NCI-H2227 (cell line): Measurements from ENCODE around the gene LIN37.

Source experiments
- DNase-seq: peaks from one replicate; lab custom pipeline; 2025; ENCODE audit not compliant: unreplicated experiment; lab: John Stamatoyannopoulos, UW

The LIN37 gene

GRCh38 chr19:35751839-35752745 lies 3.7 kb downstream of the LIN37 start:
- DNase-seq: no peak

DNA sequence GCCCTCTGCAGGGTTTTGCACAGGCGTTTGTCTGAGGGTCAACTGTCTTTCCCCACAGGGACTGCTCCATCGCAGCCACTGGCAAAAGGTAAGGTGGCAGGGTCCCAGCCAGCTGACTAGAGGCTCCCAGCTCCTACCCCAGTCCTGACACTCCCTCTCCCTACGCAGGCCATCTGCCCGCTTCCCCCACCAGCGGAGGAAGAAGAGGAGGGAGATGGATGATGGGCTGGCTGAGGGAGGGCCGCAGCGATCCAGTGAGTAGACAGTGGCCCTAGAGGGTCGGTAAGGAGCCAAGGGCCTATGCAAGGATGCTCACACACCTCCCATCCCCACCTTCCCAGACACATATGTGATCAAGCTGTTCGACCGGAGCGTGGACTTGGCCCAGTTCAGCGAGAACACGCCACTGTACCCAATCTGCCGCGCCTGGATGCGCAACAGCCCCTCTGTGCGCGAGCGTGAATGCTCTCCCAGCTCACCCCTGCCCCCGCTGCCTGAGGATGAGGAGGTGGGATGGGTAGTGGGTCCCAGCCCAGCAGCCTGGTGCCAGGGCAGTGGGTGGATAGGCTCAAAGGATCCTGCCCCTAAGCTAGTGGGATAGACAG lies 4.5 kb downstream of the LIN37 start:
- no peak for DNase-seq

DNA sequence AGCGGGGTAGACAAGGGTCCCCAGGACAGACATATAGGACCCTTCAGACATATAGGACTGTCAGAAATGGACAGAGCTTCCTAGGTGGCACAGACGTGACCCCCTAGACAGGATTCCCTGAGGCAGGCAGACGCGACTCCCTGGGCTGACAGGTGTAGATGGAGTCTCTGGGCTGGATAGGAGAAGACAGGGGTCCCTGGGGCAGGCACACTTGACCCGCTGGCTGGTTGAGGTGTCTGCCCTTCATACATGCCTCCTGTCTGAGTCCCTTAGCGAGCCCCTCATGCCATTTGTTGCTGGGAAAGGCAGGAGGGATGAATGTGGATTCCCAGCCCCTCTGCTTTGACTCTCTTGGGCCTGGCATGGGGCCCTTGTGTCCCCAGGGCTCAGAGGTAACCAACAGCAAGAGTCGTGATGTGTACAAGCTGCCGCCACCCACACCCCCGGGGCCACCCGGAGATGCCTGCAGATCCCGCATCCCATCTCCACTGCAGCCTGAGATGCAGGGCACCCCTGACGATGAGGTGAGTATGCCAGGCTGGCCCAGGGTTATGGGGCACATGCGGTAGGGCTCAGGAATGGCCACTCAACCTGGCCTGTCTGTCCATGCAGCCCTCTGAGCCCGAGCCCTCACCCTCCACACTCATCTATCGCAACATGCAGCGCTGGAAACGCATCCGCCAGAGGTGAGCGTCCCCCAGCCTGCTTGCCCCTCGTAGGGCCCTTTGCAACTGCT lies 5.4 kb downstream of the LIN37 start:
- no peak for DNase-seq

- no peak for DNase-seq
Observed at GRCh38 chr19:35754370-35755130, 6.2 kb downstream of the LIN37 start.

- no peak for DNase-seq
Observed at GRCh38 chr19:35755131-35755549, 6.8 kb downstream of the LIN37 start.

GRCh38 chr19:35755550-35756376 lies 7.4 kb downstream of the LIN37 start:
- no peak for DNase-seq

- peak; percentile 78 for DNase-seq
Observed at GRCh38 chr19:35756377-35757230, 8.2 kb downstream of the LIN37 start, which contains the start of gene HSPB6. TSS of gene HSPB6 (minus strand) at chr19:35757029. CDS start at chr19:35757008, 21 bp downstream.

GRCh38 chr19:35757231-35757748 lies 8.9 kb downstream of the LIN37 start:
- DNase-seq: peak; percentile 93

DNA sequence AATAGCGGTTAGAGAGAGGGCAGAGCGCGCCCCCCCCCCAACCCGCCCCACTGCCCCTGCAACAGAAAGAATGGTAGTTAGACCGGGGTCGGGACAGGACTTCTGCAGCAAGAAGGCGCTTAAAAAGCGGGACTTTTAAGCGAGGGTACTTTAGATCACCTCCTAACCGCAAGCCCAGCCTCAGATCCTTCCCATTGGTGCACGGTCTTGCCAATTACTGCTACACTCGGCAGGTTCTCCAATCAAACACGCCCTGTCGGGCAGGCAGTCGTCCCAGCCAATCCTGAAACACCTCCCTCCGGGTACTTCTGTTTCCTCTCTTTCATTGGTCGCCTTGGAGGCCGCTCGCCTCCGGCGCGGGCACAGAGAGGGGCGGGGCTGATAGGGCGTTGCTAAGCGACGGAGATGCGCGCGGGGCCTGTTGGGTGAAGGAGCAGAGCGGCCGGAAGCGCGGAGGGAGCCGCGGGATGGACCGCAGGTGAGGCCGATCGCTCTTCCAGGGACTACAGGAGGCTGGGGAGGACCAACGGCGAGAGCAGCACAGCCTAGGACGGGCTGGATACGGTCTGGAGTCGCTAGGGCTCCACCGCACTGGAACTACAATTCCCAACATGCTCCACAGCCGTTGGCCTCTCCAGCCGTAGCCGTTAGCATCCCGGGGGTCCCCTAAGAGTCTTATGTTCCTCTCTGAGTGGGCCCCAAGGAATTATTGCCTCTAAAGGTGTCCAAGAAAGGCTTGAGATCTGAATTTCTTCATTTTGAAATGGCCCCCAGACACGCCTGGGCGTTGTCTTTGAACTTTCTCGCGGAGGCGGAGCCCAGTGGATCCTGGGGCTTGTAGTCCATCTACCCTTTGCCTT lies 9.6 kb downstream of the LIN37 start, which contains the start of gene PROSER3:
Gene PROSER3 (plus strand): TSS at position 428 of the 860 bp plus-strand sequence. CDS start 40 bp downstream, at position 468.
- DNase-seq: peak; percentile 100

GRCh38 chr19:35759697-35760096 lies 11.3 kb downstream of the LIN37 start:
- no peak for DNase-seq

- DNase-seq: no peak
Observed at GRCh38 chr19:35760711-35761349, 12.5 kb downstream of the LIN37 start.

DNA sequence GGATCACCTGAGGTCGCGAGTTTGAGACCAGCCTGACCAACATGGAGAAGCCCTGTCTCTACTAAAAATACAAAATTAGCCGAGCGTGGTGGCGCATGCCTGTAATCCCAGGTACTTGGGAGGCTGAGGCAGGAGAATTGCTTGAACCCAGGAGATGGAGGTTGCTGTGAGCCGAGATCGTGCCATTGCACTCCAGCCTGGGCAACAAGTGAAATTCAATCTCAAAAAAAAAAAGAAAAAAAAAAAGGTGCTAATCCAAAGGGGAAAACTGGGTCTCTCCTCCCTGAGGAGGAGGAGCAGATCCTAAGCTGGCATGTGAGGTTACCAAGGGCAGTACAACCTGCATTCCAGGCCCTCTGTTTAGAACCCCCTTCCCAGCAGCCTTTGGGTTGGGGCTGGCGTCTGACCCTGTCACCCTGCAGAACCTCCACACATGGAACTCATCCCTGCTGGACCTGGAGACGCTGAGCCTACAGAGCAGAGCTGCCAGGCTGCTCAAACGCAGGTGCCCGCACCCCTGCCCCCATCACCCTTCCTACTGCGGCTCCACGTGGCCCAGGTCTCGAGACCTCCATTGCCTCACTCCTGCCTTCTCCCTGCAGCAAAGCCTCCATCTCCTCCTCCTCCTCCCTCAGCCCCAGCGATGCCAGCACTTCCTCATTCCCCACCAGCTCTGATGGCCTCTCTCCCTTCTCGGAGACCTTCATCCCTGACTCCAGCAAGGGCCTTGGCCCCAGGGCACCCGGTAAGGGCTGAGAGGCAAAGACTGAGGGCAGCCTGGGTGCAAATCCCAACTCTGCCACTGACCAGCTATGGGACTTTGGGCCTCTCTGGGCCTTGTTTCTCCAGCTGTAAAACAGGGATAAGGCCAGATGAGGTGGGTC lies 16.3 kb downstream of the LIN37 start:
- no peak for DNase-seq

DNA sequence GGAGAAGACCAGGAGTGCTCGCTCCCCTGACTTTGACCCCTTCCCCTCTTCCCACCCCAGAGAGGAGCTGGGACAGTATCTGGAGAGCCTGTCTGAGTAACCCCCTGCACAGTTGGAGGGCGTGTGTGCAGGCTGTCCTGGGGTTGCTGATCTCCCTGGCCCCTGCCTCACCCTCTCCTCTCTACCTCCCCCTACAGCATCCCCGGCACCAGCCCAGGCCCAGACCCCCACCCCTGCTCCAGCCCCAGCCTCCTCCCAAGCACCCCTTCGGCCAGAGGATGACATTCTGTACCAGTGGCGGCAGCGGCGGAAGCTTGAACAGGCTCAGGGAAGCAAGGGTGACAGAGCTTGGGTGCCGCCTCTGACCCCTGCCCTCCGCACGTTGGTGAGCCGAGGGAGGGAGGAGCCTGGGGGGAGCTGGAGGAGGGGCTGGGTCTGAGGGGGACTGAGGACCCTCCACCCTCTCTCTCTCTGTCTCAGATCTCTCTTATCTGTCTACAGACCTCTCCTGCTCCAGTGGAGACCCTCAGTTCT lies 18.3 kb downstream of the LIN37 start:
- DNase-seq: no peak

- peak; percentile 76 for DNase-seq
Observed at GRCh38 chr19:35767288-35768081, 19.1 kb downstream of the LIN37 start.

- no peak for DNase-seq
Observed at GRCh38 chr19:35768082-35768421, 19.7 kb downstream of the LIN37 start.
